Prostate gland (tissue), 2 donors: Measurements from ENCODE around the gene UTP20.

Source experiments
- CTCF ChIP-seq, 4 experiments: fragments of 200-600 bp in 2 of 4; fragments of 450-650 bp in 2 of 4; sonication (generic) in 2 of 4; IDR thresholded peaks; 1 replicate in 3 of 4; 2 replicates in 1 of 4; pipeline ENCODE4 v1.5.1; 2016 to 2019; ENCODE audit warnings: antibody characterized with exemption in 4 of 4, mild to moderate bottlenecking in 2 of 4, moderate library complexity in 2 of 4
- POLR2A ChIP-seq: fragments of 450-650 bp; IDR thresholded peaks from one replicate; pipeline ENCODE4 v1.6.1; 2016; ENCODE audit warnings: antibody characterized with exemption, mild to moderate bottlenecking
- POLR2AphosphoS5 ChIP-seq: sonication (generic); formaldehyde crosslinking; IDR thresholded peaks from one replicate; pipeline ENCODE4 v1.6.1; 2017; ENCODE audit warnings: antibody characterized with exemption

GRCh38 chr12:101379149-101379548 lies 99.2 kb downstream of the UTP20 start:
- TF ChIP-seq CTCF (IDR thresholded peaks at IDR 0.05) = no peak
- no peak for TF ChIP-seq POLR2A
- TF ChIP-seq POLR2AphosphoS5 = no peak
